ENCODE data around the gene ELP6.

GRCh38 chr3:47485812-47486211, 27.7 kb downstream of the ELP6 start:
- TF ChIP-seq CTCF (conservative IDR thresholded peaks at IDR 0.05; ENCODE audit: low read depth, low read length) (no peak), EZH2 (IDR thresholded peaks at IDR 0.05; ENCODE audit: borderline replicate concordance, low read depth, low read length, poor library complexity, severe bottlenecking) (no peak)

Measured in A673 (cell line).